Measurements from ENCODE around the gene ANGEL1. TPM values are rescaled to one million over a fixed set of nuclear protein-coding genes. Genes with fewer than 3 reads are reported as not detected.

Gene ANGEL1
- total and polyA plus RNA-seq, 2 of the 13 experiments (the other 11 are each of a cell fraction or from before 2014, with no cell fraction given) = 14.3 to 20.1 TPM

- peak; percentile 17; the same call in 1 of the 2 replicates for TF ChIP-seq ZNF609 (CRISPR knock-in tag; IDR thresholded peaks at IDR 0.05; ENCODE audit: borderline replicate concordance)
- no peak for TF ChIP-seq TRAFD1 (CRISPR knock-in tag; IDR thresholded peaks at IDR 0.05; ENCODE audit: borderline replicate concordance)
- TF ChIP-seq ZNF124 (CRISPR knock-in tag; IDR thresholded peaks at IDR 0.05) = no peak
- TF ChIP-seq ZNF44 (CRISPR knock-in tag; IDR thresholded peaks at IDR 0.05) = no peak
- no peak for TF ChIP-seq ADNP (CRISPR knock-in tag; IDR thresholded peaks at IDR 0.05)
- no peak for TF ChIP-seq FOXM1 (CRISPR knock-in tag; IDR thresholded peaks at IDR 0.05)
- TF ChIP-seq, protein P1, sequence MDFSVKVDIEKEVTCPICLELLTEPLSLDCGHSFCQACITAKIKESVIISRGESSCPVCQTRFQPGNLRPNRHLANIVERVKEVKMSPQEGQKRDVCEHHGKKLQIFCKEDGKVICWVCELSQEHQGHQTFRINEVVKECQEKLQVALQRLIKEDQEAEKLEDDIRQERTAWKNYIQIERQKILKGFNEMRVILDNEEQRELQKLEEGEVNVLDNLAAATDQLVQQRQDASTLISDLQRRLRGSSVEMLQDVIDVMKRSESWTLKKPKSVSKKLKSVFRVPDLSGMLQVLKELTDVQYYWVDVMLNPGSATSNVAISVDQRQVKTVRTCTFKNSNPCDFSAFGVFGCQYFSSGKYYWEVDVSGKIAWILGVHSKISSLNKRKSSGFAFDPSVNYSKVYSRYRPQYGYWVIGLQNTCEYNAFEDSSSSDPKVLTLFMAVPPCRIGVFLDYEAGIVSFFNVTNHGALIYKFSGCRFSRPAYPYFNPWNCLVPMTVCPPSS (IDR thresholded peaks at IDR 0.05) = no peak
- no peak for TF ChIP-seq RNF219 (CRISPR knock-in tag; IDR thresholded peaks at IDR 0.05)
- no peak for TF ChIP-seq YEATS4 (CRISPR knock-in tag; IDR thresholded peaks at IDR 0.05; ENCODE audit: borderline replicate concordance)
- 0 out of 2 replicates have a peak, but pooled peaks have one; percentile 30 for TF ChIP-seq ZNF670 (CRISPR knock-in tag; IDR thresholded peaks at IDR 0.05; ENCODE audit: borderline replicate concordance)
- TF ChIP-seq THAP11 (CRISPR knock-in tag; IDR thresholded peaks at IDR 0.05) = no peak
- no peak for TF ChIP-seq KLF12 (CRISPR knock-in tag; IDR thresholded peaks at IDR 0.05; ENCODE audit: borderline replicate concordance)
- TF ChIP-seq HMG20A (CRISPR knock-in tag; IDR thresholded peaks at IDR 0.05; ENCODE audit: borderline replicate concordance) = peak; percentile 32; the same call in 1 of the 2 replicates
- peak; percentile 29; the same call in 1 of the 2 replicates for TF ChIP-seq FOXK1 (CRISPR knock-in tag; IDR thresholded peaks at IDR 0.05; ENCODE audit: borderline replicate concordance, low read depth)
- peak; percentile 57; the same call in 1 of the 2 replicates for TF ChIP-seq TBX2 (CRISPR knock-in tag; IDR thresholded peaks at IDR 0.05; ENCODE audit: borderline replicate concordance)
- TF ChIP-seq SRSF4 (IDR thresholded peaks at IDR 0.05; ENCODE audit: low read depth, low read length, poor library complexity, severe bottlenecking) = no peak
- no peak for TF ChIP-seq FOXP1 (IDR thresholded peaks at IDR 0.05)
- TF ChIP-seq FOXP1 (CRISPR knock-in tag; IDR thresholded peaks at IDR 0.05) = peak; percentile 50; the same call in 1 of the 2 replicates
- no peak for TF ChIP-seq SCMH1 (CRISPR knock-in tag; IDR thresholded peaks at IDR 0.05; ENCODE audit: borderline replicate concordance)
These were observed 17.2 kb upstream of the ANGEL1 start (continued) for GRCh38 chr14:76829650-76830421.

Data from HepG2 (cell line).